PC-9 (cell line): Measurements from ENCODE around the gene PARP15.

Source experiments
- EZH2 ChIP-seq: fragments of 200-600 bp; sonication (generic); IDR thresholded peaks from 2 replicates; pipeline ENCODE4 v1.8.0; 2017; ENCODE audit warnings: antibody characterized with exemption, low read depth
- TF ChIP-seq, protein P1 (sequence below): fragments of 200-600 bp; sonication (generic); conservative IDR thresholded peaks from 2 replicates; pipeline ENCODE4 v1.6.1; 2017; ENCODE audit warnings: mixed run types, antibody characterized with exemption, mild to moderate bottlenecking, moderate library complexity

DNA sequence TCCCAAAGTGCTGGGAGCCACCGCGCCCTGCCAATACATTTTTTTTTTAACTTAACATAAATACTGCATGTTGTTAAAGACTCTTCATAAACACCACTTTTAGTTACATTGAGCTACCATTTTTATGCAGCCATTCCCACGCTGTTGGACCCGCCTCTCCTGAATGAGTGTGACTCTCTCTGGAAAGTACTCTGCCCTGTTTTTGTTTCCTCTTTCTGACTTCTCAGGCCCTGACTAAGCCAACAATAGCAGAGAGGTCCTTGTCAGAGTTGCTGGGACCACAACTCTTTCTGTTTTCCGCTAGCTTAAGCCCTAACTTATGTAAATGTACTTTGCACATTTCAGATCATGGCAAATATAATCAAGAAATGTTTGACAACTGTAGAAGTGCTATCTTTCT lies 35.2 kb downstream of the PARP15 start:
- TF ChIP-seq, protein P1, sequence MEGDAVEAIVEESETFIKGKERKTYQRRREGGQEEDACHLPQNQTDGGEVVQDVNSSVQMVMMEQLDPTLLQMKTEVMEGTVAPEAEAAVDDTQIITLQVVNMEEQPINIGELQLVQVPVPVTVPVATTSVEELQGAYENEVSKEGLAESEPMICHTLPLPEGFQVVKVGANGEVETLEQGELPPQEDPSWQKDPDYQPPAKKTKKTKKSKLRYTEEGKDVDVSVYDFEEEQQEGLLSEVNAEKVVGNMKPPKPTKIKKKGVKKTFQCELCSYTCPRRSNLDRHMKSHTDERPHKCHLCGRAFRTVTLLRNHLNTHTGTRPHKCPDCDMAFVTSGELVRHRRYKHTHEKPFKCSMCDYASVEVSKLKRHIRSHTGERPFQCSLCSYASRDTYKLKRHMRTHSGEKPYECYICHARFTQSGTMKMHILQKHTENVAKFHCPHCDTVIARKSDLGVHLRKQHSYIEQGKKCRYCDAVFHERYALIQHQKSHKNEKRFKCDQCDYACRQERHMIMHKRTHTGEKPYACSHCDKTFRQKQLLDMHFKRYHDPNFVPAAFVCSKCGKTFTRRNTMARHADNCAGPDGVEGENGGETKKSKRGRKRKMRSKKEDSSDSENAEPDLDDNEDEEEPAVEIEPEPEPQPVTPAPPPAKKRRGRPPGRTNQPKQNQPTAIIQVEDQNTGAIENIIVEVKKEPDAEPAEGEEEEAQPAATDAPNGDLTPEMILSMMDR, result no peak
- TF ChIP-seq EZH2, result no peak
